GM19240 (cell line): ENCODE measurements around the gene MCTP1.

Experiments
- DNase-seq: peaks from one replicate; pipeline ENCODE4 v3.0.0; 2011; ENCODE audit warnings: low spot score; ENCODE audit not compliant: insufficient read length

Gene MCTP1

GRCh38 chr5:94777056-94777880 is 507.6 kb downstream of the MCTP1 start:
- DNase-seq, result no peak

GRCh38 chr5:94776167-94776566 is 508.7 kb downstream of the MCTP1 start:
- DNase-seq, result no peak

- DNase-seq, result no peak
Observed at GRCh38 chr5:94775088-94775487, 509.8 kb downstream of the MCTP1 start.

GRCh38 chr5:94771742-94772141 is 513.2 kb downstream of the MCTP1 start:
- no peak for DNase-seq

GRCh38 chr5:94769996-94770395 is 514.9 kb downstream of the MCTP1 start:
- DNase-seq, result no peak

GRCh38 chr5:94761786-94762185 is 523.1 kb downstream of the MCTP1 start:
- DNase-seq, result no peak

GRCh38 chr5:94761055-94761454 is 523.8 kb downstream of the MCTP1 start:
- DNase-seq, result no peak

GRCh38 chr5:94759961-94760360 is 524.9 kb downstream of the MCTP1 start:
- DNase-seq, result no peak

GRCh38 chr5:94759022-94759421 is 525.9 kb downstream of the MCTP1 start:
- no peak for DNase-seq

- DNase-seq, result no peak
Observed at GRCh38 chr5:94754824-94755223, 530.1 kb downstream of the MCTP1 start.

GRCh38 chr5:94751460-94751859 is 533.4 kb downstream of the MCTP1 start:
- DNase-seq, result no peak

- no peak for DNase-seq
Observed at GRCh38 chr5:94750681-94751080, 534.2 kb downstream of the MCTP1 start.

GRCh38 chr5:94749042-94749441 is 535.9 kb downstream of the MCTP1 start:
- no peak for DNase-seq

GRCh38 chr5:94748212-94748611 is 536.7 kb downstream of the MCTP1 start:
- DNase-seq, result no peak

GRCh38 chr5:94747371-94747770 is 537.5 kb downstream of the MCTP1 start:
- DNase-seq, result no peak

GRCh38 chr5:94746731-94747124 is 538.2 kb downstream of the MCTP1 start:
- no peak for DNase-seq

GRCh38 chr5:94745786-94746730 is 538.8 kb downstream of the MCTP1 start:
- DNase-seq, result no peak

- DNase-seq, result no peak
Observed at GRCh38 chr5:94744906-94745305, 540.0 kb downstream of the MCTP1 start.

- no peak for DNase-seq
Observed at GRCh38 chr5:94742852-94743251, 542.0 kb downstream of the MCTP1 start.

GRCh38 chr5:94740286-94740685 is 544.6 kb downstream of the MCTP1 start:
- DNase-seq, result no peak

GRCh38 chr5:94736498-94736897 is 548.4 kb downstream of the MCTP1 start:
- no peak for DNase-seq

- no peak for DNase-seq
Observed at GRCh38 chr5:94731471-94731870, 553.4 kb downstream of the MCTP1 start.
